IMR-90 (cell line): ENCODE results near the gene SPINT3.

Experiments used
- CEBPB ChIP-seq: IDR thresholded peaks from 2 replicates; pipeline ENCODE4 v1.6.1; 2012; ENCODE audit warnings: low read depth, low read length, improper control_type of control experiment
- CHD1 ChIP-seq: IDR thresholded peaks from 2 replicates; pipeline ENCODE4 v1.6.1; 2012; ENCODE audit warnings: low read depth, low read length, improper control_type of control experiment
- CTCF ChIP-seq: conservative IDR thresholded peaks from 2 replicates; pipeline ENCODE4 v1.5.1; 2012; ENCODE audit warnings: mild to moderate bottlenecking, low read depth, low read length, improper control_type of control experiment
- FOS ChIP-seq: fragments of 150-350 bp; IDR thresholded peaks from 2 replicates; pipeline ENCODE4 v1.6.1; 2016; ENCODE audit warnings: low read depth, low read length
- MAFK ChIP-seq: IDR thresholded peaks from 2 replicates; pipeline ENCODE4 v1.6.1; 2012; ENCODE audit warnings: low read depth, low read length, improper control_type of control experiment
- POLR2A ChIP-seq: IDR thresholded peaks from 2 replicates; pipeline ENCODE4 v1.6.1; 2012; ENCODE audit warnings: mild to moderate bottlenecking, low read depth, low read length
- RAD21 ChIP-seq: IDR thresholded peaks from 2 replicates; pipeline ENCODE4 v1.6.1; 2012; ENCODE audit warnings: low read length, improper control_type of control experiment
- RFX5 ChIP-seq: IDR thresholded peaks from 2 replicates; pipeline ENCODE4 v1.8.0; 2012; ENCODE audit warnings: low read depth, mild to moderate bottlenecking, low read length, moderate library complexity
- USF2 ChIP-seq: fragments of 150-350 bp; IDR thresholded peaks from 2 replicates; pipeline ENCODE4 v1.6.1; 2017; ENCODE audit warnings: mild to moderate bottlenecking, antibody characterized with exemption, low read length, low read depth

GRCh38 chr20:45509091-45509490 lies 6.3 kb downstream of the SPINT3 start:
- TF ChIP-seq CTCF (no peak), MAFK (no peak), USF2 (no peak), POLR2A (no peak), RFX5 (no peak), FOS (no peak), CHD1 (no peak), RAD21 (no peak), CEBPB (no peak)
